Astrocyte (in vitro differentiated cells and primary cell): ENCODE data around the gene PYURF.

ENCODE experiments used
- CTCF ChIP-seq: IDR thresholded peaks from 2 replicates; pipeline ENCODE4 v1.5.1; 2011; ENCODE audit warnings: low read depth, mild to moderate bottlenecking, inconsistent platforms, low read length, moderate library complexity; ENCODE audit not compliant: insufficient read depth
- EZH2 ChIP-seq: IDR thresholded peaks from 2 replicates; pipeline ENCODE4 v1.6.1; 2012; ENCODE audit warnings: mild to moderate bottlenecking, low read length, inconsistent platforms; ENCODE audit not compliant: insufficient read depth

DNA sequence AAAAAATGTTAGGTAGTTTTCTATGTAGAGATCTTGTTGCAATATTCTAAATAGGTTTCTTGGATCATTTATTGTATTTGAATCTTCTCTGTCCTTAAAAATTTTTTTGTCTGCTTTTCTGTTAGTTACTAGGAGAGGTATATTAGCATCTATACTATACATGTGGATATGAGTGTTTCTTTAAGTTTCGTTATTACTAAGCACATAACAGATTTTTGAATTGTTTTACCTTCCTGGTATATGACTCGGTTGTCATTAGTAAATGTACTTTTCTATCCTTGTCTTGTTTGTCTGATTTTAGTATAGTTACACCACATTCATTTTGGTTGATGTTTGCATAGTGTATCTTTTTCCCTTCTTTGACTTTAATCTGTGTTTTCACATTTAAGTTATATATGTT is 20.2 kb downstream of the PYURF start:
- TF ChIP-seq CTCF (no peak), EZH2 (no peak)
